Neutrophil (primary cell): ENCODE measurements around the gene MGME1.

Source experiments
- H3K27ac ChIP-seq: fragments of 200-600 bp; sonication (generic); 2 replicates; pipeline ENCODE4 v1.5.1; 2016; ENCODE audit warnings: mild to moderate bottlenecking, moderate library complexity
- H3K27me3 ChIP-seq: fragments of 200-600 bp; sonication (generic); 2 replicates; pipeline ENCODE4 v1.6.0; 2016; ENCODE audit warnings: mild to moderate bottlenecking
- H3K36me3 ChIP-seq: fragments of 200-600 bp; sonication (generic); 2 replicates; pipeline ENCODE4 v1.5.1; 2017
- H3K4me1 ChIP-seq, 2 experiments: fragments of 200-600 bp in 1 of 2; sonication (generic) in 1 of 2; 1 replicate in 1 of 2; 2 replicates in 1 of 2; pipeline versions ENCODE4 v1.5.1 to v1.6.1; 2013 to 2016; ENCODE audit warnings: low read depth in 1 of 2, low read length in 1 of 2, mild to moderate bottlenecking in 1 of 2, moderate library complexity in 1 of 2; ENCODE audit not compliant: control insufficient read depth in 1 of 2, insufficient read depth in 1 of 2
- H3K4me3 ChIP-seq, 2 experiments: fragments of 200-600 bp in 1 of 2; sonication (generic) in 1 of 2; 1 replicate in 1 of 2; 2 replicates in 1 of 2; pipeline ENCODE4 v1.5.1; 2013 to 2016; ENCODE audit warnings: low read depth in 1 of 2, low read length in 1 of 2, mild to moderate bottlenecking in 1 of 2, moderate library complexity in 1 of 2
- H3K9me3 ChIP-seq: fragments of 200-600 bp; sonication (generic); 2 replicates; pipeline ENCODE4 v1.5.1; 2016
- TF ChIP-seq, protein P1 (sequence below): fragments of 200-600 bp; sonication (generic); IDR thresholded peaks from 2 replicates; pipeline ENCODE4 v1.5.1; 2016; ENCODE audit warnings: antibody characterized with exemption

Gene MGME1

DNA sequence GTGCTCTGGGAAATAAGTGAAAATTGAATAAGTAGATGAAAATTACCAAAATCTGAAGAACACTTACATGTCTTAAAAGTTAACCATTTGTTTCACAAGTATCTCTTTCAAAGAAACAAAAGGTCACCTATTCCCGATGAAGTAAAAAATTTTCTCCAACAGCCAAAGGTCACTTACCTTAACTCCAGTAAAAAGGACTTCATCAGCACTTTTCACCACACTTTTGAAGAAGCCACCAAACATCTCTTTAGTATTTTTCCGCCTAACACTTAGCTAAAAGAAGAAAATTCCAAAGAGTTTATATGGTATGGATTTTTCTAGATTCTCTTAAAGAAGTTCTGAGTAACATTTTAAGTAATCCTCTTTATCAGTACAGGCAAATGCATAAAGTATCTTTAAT is 17.5 kb upstream of the MGME1 start:
- no peak overlapping the region for H3K4me3 ChIP-seq
- H3K27me3 ChIP-seq = no peaks in the 10 kb centered on the region
- H3K36me3 ChIP-seq = peaks cover 81% of the 10 kb centered on the region
- peaks cover 3 to 4% of the 10 kb centered on the region in 2 experiments for H3K4me1 ChIP-seq
- TF ChIP-seq, protein P1, sequence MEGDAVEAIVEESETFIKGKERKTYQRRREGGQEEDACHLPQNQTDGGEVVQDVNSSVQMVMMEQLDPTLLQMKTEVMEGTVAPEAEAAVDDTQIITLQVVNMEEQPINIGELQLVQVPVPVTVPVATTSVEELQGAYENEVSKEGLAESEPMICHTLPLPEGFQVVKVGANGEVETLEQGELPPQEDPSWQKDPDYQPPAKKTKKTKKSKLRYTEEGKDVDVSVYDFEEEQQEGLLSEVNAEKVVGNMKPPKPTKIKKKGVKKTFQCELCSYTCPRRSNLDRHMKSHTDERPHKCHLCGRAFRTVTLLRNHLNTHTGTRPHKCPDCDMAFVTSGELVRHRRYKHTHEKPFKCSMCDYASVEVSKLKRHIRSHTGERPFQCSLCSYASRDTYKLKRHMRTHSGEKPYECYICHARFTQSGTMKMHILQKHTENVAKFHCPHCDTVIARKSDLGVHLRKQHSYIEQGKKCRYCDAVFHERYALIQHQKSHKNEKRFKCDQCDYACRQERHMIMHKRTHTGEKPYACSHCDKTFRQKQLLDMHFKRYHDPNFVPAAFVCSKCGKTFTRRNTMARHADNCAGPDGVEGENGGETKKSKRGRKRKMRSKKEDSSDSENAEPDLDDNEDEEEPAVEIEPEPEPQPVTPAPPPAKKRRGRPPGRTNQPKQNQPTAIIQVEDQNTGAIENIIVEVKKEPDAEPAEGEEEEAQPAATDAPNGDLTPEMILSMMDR = no peak
- H3K9me3 ChIP-seq = no peaks in the 10 kb centered on the region
- H3K27ac ChIP-seq = no peak overlapping the region

DNA sequence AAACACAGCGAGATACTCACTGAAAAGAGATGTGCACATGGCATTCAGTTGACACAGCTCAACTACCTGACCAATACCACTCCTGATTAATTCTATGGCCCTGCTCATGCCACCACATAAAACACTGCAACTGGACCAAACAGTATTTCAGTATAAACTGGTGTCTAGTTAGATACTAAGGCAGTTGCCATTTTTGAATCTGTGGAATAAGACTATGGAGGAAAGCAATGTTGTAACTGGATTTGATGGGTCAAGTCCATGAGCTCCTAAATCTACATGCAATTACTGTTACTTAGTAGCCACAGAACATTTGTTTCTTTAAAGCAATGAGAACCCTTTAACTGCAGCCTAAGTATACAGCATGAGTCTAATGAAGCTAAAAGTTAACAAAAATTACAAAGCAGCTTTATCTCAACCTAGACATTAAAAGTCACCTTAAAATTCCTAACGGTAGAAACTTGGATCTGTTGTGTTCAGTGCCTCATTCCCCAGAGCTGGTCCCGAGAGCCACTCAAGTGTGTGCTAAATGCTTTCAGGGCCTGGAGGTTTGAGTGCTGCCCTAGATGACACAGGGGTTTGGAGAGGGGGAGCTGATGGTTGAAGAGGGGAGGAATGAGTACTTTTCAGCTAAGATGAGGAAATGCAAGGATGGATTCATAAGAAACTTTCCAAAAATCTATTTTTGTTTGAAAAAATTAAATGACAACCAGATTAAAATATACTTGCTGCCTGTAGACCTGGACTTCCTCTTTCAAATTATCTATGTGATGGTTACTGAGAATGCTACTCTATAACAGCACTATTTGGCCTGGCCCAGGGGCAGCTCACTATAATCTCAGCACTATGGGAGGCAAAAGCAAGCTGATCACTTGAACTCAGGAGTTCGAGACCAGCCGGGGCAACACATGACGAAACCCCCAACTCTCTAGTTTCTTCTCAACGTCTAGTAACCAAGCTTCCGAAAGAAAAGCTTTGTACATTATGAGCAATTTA is 15.8 kb upstream of the MGME1 start:
- H3K27me3 ChIP-seq = no peaks in the 10 kb centered on the region
- H3K4me1 ChIP-seq = peaks cover 4 to 5% of the 10 kb centered on the region in 2 experiments
- H3K27ac ChIP-seq = no peak overlapping the region
- H3K36me3 ChIP-seq = peaks cover 66% of the 10 kb centered on the region
- TF ChIP-seq, protein P1 = no peak
- no peak overlapping the region for H3K4me3 ChIP-seq
- no peaks in the 10 kb centered on the region for H3K9me3 ChIP-seq

DNA sequence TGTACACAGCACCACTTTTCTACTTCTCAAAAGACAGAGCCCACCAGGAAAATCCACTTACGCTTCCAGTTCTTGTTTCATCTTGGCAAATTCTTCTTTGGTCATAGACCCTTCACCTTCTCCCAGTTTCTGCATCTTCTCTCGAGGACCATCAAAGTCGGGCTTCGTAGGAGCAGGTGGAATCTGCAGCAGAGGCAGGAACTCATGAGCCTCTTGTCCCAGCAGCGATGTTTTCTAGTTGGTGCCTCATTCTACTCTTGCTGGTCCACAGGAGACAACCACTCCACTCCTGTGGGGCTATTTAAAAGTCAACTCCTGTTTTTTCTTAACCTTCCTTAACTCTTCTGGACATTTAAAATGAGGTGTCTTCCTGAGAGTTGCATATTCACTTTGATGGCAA is 14.9 kb upstream of the MGME1 start:
- Histone ChIP-seq H3K9me3 (no peaks in the 10 kb centered on the region), H3K27me3 (no peaks in the 10 kb centered on the region), H3K4me3 (no peak overlapping the region), H3K36me3 (peaks cover 57% of the 10 kb centered on the region), H3K27ac (no peak overlapping the region), H3K4me1 (peaks cover 4 to 7% of the 10 kb centered on the region in 2 experiments)
- TF ChIP-seq, protein P1 = no peak

DNA sequence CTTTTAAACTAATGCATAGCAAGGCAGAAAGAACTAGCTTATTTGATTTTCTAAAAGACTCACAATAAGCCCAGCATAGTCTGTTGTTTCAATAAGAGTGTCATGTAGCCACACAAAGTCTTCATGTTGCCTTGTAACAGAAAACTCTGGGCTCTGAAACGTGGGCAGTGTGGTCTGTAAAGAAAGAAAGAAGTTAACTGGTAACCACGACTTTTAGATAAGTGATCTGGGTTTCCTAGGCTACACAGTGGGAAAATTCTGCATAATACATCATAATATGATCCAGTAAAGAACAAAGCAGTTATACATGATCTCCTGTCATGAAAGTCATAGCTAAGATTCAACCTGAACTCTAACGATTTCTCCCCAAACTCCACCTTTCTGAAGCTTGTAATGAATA is 13.5 kb upstream of the MGME1 start:
- Histone ChIP-seq H3K36me3 (peaks cover 44% of the 10 kb centered on the region), H3K4me3 (no peak overlapping the region), H3K27ac (no peak overlapping the region), H3K27me3 (no peaks in the 10 kb centered on the region), H3K4me1 (peaks cover 4 to 10% of the 10 kb centered on the region in 2 experiments), H3K9me3 (no peaks in the 10 kb centered on the region)
- TF ChIP-seq, protein P1 = no peak

DNA sequence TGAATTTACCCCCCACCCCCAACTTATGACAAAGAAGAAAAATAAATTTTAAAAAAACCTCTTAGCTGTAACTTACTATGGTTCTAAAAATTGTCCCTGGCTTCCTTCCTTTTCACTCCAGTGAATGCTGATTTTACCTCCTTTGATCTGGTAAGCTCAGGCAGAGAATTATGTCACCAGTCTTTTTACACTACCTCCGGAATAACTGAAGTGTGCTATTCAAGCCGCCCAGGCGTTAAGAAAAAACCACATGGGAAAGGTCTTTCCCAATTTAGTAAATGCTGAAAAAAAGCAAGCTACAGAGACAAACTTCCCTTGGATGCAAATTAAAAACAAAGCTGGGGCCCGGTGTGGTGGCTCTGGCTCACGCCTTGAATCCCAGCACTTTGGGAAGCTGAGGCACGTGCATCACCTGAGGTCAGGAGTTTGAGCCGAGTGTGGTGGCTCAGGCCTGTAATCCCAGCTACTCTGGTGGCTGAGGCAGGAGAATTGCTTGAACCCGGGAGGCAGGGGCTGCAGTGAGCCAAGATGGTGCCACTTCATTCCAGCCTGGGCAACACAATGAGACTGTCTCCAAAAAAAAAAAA is 12.6 kb upstream of the MGME1 start:
- TF ChIP-seq, protein P1 = no peak
- Histone ChIP-seq H3K36me3 (peaks cover 35% of the 10 kb centered on the region), H3K4me3 (no peak overlapping the region), H3K27ac (peak overlapping the region; percentile 24), H3K27me3 (no peaks in the 10 kb centered on the region), H3K9me3 (no peaks in the 10 kb centered on the region), H3K4me1 (peaks cover 12 to 18% of the 10 kb centered on the region in 2 experiments)
